CD4-positive, alpha-beta T cell treated with Interleukin-1 beta for 1 hour (primary cell): Measurements from ENCODE around the gene FAM217B.
A peak's percentile ranks its signal among the peaks of the same experiment; 100 is the strongest.

ENCODE experiments used
- DNase-seq, 2 donors: peaks; one replicate each; pipeline ENCODE4 v3.0.0-alpha.2; 2020 to 2022

FAM217B gene

GRCh38 chr20:59940129-59940955, at the start of gene FAM217B, which contains the start of gene PPP1R3D:
FAM217B (plus strand) TSS chr20:59940389; CDS start chr20:59943944, 3,555 bp downstream.
PPP1R3D (minus strand) TSS chr20:59940305; CDS start chr20:59939931, 374 bp downstream.
- peak; percentile 87 to 89 for DNase-seq

- DNase-seq, result no peak
These were observed 48.6 kb upstream of the FAM217B start for GRCh38 chr20:59891581-59891980.

- no peak for DNase-seq
These were observed 44.3 kb upstream of the FAM217B start for GRCh38 chr20:59895908-59896307.

GRCh38 chr20:59902470-59902869, 37.7 kb upstream of the FAM217B start:
- no peak for DNase-seq

GRCh38 chr20:59903621-59904020, 36.6 kb upstream of the FAM217B start:
- DNase-seq, result no peak

GRCh38 chr20:59908855-59909254, 31.3 kb upstream of the FAM217B start:
- no peak for DNase-seq

GRCh38 chr20:59911041-59911440, 29.1 kb upstream of the FAM217B start:
- no peak for DNase-seq

GRCh38 chr20:59912609-59913008, 27.6 kb upstream of the FAM217B start:
- no peak for DNase-seq

- DNase-seq, result no peak
These were observed 19.2 kb upstream of the FAM217B start for GRCh38 chr20:59920944-59921343.

GRCh38 chr20:59923514-59923913, 16.7 kb upstream of the FAM217B start:
- DNase-seq, result no peak

GRCh38 chr20:59925359-59925758, 14.8 kb upstream of the FAM217B start:
- no peak for DNase-seq

- no peak for DNase-seq
These were observed 14.3 kb upstream of the FAM217B start for GRCh38 chr20:59925899-59926298.

GRCh38 chr20:59931511-59932312, 8.5 kb upstream of the FAM217B start:
- DNase-seq, result no peak

- DNase-seq, result no peak
These were observed 7.4 kb upstream of the FAM217B start for GRCh38 chr20:59932616-59933295.

- peak; percentile 66 to 76 for DNase-seq
These were observed 6.8 kb upstream of the FAM217B start, which contains the start of gene SYCP2 for GRCh38 chr20:59933296-59933848. SYCP2 (minus strand) TSS chr20:59933637; CDS start chr20:59922413, 11,224 bp downstream.

GRCh38 chr20:59933849-59934585, 6.2 kb upstream of the FAM217B start:
- DNase-seq, result peak; percentile 77 to 80

- DNase-seq, result no peak
These were observed 4.6 kb upstream of the FAM217B start for GRCh38 chr20:59935457-59936185.

- DNase-seq, result no peak
These were observed 3.8 kb upstream of the FAM217B start for GRCh38 chr20:59936409-59936808.

GRCh38 chr20:59937150-59937549, 3.0 kb upstream of the FAM217B start:
- DNase-seq, result no peak

- no peak for DNase-seq
These were observed 2.0 kb upstream of the FAM217B start for GRCh38 chr20:59938221-59938620.

- no peak for DNase-seq
These were observed 1.5 kb upstream of the FAM217B start for GRCh38 chr20:59938696-59939051.
